A673 (cell line): ENCODE measurements around the gene LDLRAD3.

Experiments used
- EZH2 ChIP-seq: fragments of 200-600 bp; sonication (generic); IDR thresholded peaks from 2 replicates; pipeline ENCODE4 v1.6.1; 2017; ENCODE audit warnings: borderline replicate concordance, low read depth, mild to moderate bottlenecking, mixed read lengths, antibody characterized with exemption, low read length; ENCODE audit not compliant: poor library complexity, severe bottlenecking
- TF ChIP-seq, protein P1 (sequence below): fragments of 300-800, 200-600 bp; sonication (generic); conservative IDR thresholded peaks from 2 replicates; pipeline ENCODE4 v1.5.1; 2017; ENCODE audit warnings: low read depth, mild to moderate bottlenecking, antibody characterized with exemption, low read length, moderate library complexity, mixed read lengths

DNA sequence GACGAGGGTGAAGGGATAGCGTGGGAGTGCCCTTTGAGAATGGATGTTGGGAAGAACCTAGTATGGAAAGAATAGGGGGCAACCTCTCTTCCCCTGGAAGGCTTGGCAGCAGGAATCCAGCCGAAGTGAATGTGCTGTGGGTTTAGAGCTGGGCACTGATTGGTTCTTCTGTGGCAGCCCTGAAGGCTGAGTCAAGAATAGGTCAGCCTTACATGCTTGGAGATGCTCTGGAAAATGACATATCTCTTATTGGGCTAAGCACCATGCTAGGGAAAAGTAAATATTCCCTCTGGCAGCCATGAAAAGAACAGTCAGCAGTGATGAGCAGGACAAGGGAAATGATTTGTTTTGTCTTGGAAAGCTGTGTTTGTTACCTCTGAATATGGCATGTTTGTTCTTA lies 195.9 kb downstream of the LDLRAD3 start:
- TF ChIP-seq, protein P1, sequence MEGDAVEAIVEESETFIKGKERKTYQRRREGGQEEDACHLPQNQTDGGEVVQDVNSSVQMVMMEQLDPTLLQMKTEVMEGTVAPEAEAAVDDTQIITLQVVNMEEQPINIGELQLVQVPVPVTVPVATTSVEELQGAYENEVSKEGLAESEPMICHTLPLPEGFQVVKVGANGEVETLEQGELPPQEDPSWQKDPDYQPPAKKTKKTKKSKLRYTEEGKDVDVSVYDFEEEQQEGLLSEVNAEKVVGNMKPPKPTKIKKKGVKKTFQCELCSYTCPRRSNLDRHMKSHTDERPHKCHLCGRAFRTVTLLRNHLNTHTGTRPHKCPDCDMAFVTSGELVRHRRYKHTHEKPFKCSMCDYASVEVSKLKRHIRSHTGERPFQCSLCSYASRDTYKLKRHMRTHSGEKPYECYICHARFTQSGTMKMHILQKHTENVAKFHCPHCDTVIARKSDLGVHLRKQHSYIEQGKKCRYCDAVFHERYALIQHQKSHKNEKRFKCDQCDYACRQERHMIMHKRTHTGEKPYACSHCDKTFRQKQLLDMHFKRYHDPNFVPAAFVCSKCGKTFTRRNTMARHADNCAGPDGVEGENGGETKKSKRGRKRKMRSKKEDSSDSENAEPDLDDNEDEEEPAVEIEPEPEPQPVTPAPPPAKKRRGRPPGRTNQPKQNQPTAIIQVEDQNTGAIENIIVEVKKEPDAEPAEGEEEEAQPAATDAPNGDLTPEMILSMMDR, result no peak
- no peak for TF ChIP-seq EZH2
